ENCODE measurements around the gene MFGE8. TPM values are rescaled to one million over a fixed set of nuclear protein-coding genes. Genes with fewer than 3 reads are reported as not detected.

The MFGE8 gene
- total RNA-seq, 1 experiment from 2014 or later, result 118 TPM

- TF ChIP-seq EZH2 (IDR thresholded peaks at IDR 0.05; ENCODE audit: borderline replicate concordance, low read depth, low read length, poor library complexity, severe bottlenecking) (no peak), CTCF (conservative IDR thresholded peaks at IDR 0.05; ENCODE audit: low read depth, low read length) (no peak)
- Histone ChIP-seq H3K9me3 (ENCODE audit: low read depth, low read length, poor library complexity, severe bottlenecking) (no peaks in the 10 kb centered on the region), H3K4me1 (ENCODE audit: insufficient read depth, low read length, poor library complexity, severe bottlenecking) (no peaks in the 10 kb centered on the region), H3K27me3 (replicated peaks; ENCODE audit: insufficient read depth, low read depth, low read length, poor library complexity) (peaks cover 32% of the 10 kb centered on the region), H3K36me3 (ENCODE audit: insufficient read depth, low read length, poor library complexity, severe bottlenecking) (no peaks in the 10 kb centered on the region), H3K27ac (ENCODE audit: low read depth, low read length, poor library complexity, severe bottlenecking) (no peak overlapping the region), H3K4me3 (ENCODE audit: low read depth, low read length, poor library complexity, severe bottlenecking) (no peak overlapping the region)
- CTCF ChIA-PET, result no interaction called here
- POLR2A ChIA-PET (ENCODE audit: low non-redundant PET), result interaction anchor here (0.6 kb wide), 1 partner anchor 179 kb away, joined by 4 read pairs; no protein-coding TSS in a partner anchor
- intact Hi-C loops (cut with micrococcal nuclease; ENCODE audit: unreplicated experiment), result no loop called here
- no TSS peak for BruUV-seq (replicated peaks)
- no peak for DNase-seq (ENCODE audit: low spot score)
Measured at GRCh38 chr15:88871313-88871712, 41.9 kb downstream of the MFGE8 start.

DNA sequence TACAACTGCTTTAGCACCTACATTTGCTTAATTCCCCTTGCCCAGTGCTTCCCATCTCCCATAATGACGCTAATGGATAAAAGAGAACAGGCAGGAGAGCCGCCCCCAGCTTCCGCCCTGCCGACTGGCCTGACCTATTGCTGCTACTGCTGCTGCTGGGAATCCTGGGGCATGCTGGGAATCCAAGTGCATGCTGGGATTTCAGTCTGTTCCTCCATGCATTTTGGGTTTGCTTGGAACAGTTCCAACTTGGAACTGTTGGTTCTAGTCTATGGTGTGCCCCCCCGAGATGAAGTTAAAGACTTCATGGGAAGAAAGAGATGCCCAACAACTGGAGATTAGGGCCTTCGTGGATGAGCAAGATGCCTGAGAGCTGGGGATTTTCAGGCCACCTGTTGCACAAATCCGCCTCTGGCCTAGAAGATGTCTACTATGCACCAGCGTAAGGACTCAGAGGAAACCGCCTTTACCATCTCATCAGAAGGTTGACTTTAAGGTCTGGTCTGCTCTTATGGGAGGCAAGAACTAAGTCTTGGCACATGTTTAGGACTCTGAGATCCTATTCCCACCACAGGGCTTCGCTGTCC, 46.8 kb downstream of the MFGE8 start:
- Histone ChIP-seq H3K27ac (ENCODE audit: low read depth, low read length, poor library complexity, severe bottlenecking) (no peak overlapping the region), H3K27me3 (replicated peaks; ENCODE audit: insufficient read depth, low read depth, low read length, poor library complexity) (peaks cover 4% of the 10 kb centered on the region), H3K36me3 (ENCODE audit: insufficient read depth, low read length, poor library complexity, severe bottlenecking) (no peaks in the 10 kb centered on the region), H3K9me3 (ENCODE audit: low read depth, low read length, poor library complexity, severe bottlenecking) (no peaks in the 10 kb centered on the region), H3K4me1 (ENCODE audit: insufficient read depth, low read length, poor library complexity, severe bottlenecking) (no peaks in the 10 kb centered on the region), H3K4me3 (ENCODE audit: low read depth, low read length, poor library complexity, severe bottlenecking) (no peak overlapping the region)
- no peak for DNase-seq (ENCODE audit: low spot score)
- intact Hi-C loops (cut with micrococcal nuclease; ENCODE audit: unreplicated experiment), result no loop called here
- CTCF ChIA-PET, result interaction anchor here (1.0 kb wide), 1 partner anchor 12 kb away, joined by 3 read pairs; no protein-coding TSS in a partner anchor
- POLR2A ChIA-PET (ENCODE audit: low non-redundant PET), result no interaction called here
- TF ChIP-seq EZH2 (IDR thresholded peaks at IDR 0.05; ENCODE audit: borderline replicate concordance, low read depth, low read length, poor library complexity, severe bottlenecking) (no peak), CTCF (conservative IDR thresholded peaks at IDR 0.05; ENCODE audit: low read depth, low read length) (no peak)
- no TSS peak for BruUV-seq (replicated peaks)

- TF ChIP-seq EZH2 (IDR thresholded peaks at IDR 0.05; ENCODE audit: borderline replicate concordance, low read depth, low read length, poor library complexity, severe bottlenecking), result no peak
- TF ChIP-seq CTCF (conservative IDR thresholded peaks at IDR 0.05; ENCODE audit: low read depth, low read length), result no peak
- no peaks in the 10 kb centered on the region for H3K9me3 ChIP-seq (ENCODE audit: low read depth, low read length, poor library complexity, severe bottlenecking)
- intact Hi-C loops (cut with micrococcal nuclease; ENCODE audit: unreplicated experiment), result no loop called here
- ChIA-PET POLR2A (ENCODE audit: low non-redundant PET) (no interaction called here), CTCF (no interaction called here)
- no peaks in the 10 kb centered on the region for H3K36me3 ChIP-seq (ENCODE audit: insufficient read depth, low read length, poor library complexity, severe bottlenecking)
- H3K27ac ChIP-seq (ENCODE audit: low read depth, low read length, poor library complexity, severe bottlenecking), result no peak overlapping the region
- BruUV-seq (replicated peaks), result no TSS peak
- H3K4me1 ChIP-seq (ENCODE audit: insufficient read depth, low read length, poor library complexity, severe bottlenecking), result no peaks in the 10 kb centered on the region
- DNase-seq (ENCODE audit: low spot score), result no peak
- H3K27me3 ChIP-seq (replicated peaks; ENCODE audit: insufficient read depth, low read depth, low read length, poor library complexity), result peaks cover under 1% of the 10 kb centered on the region
- no peak overlapping the region for H3K4me3 ChIP-seq (ENCODE audit: low read depth, low read length, poor library complexity, severe bottlenecking)
Measured at GRCh38 chr15:88865498-88866099, 47.6 kb downstream of the MFGE8 start.

All from A673 (cell line).